ENCODE measurements around the gene IGFN1. TPM values are rescaled to one million over a fixed set of nuclear protein-coding genes. Genes with fewer than 3 reads are reported as not detected.

Gene IGFN1
- total and polyA plus RNA-seq, 2 donors (not counting 3 experiments of a cell fraction or from before 2014, with no cell fraction given) = not detected

DNA sequence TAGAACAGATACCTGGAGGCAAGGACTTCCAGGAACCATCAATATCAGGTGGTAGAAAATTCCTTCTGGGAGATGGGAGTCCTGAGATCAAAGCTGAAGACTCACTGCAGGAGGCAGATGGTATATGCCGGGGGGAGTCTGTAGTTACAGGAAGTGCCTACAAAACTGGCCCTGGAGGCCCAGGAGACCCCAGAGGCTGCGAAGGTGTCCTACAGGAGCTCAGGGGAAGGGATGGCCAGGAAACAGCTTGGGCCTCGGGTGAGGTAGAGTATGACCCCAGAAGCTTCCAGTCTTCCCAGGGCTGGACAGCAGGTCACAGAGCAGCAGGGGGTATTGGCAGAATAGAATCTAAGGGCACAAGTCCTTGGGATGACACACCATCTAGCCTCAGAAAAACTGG, 16.4 kb downstream of the IGFN1 start:
- Histone ChIP-seq H3K4me1 (ENCODE audit: control insufficient read depth, extremely low read depth, insufficient read depth, low read length) (no peaks in the 10 kb centered on the region), H3K27me3 (ENCODE audit: control insufficient read depth in 2 of 2, insufficient read depth in 2 of 2, low read length in 2 of 2) (peaks cover 2 to 5% of the 10 kb centered on the region in 2 experiments), H3K4me3 (replicated peaks in 1 of 3; ENCODE audit: insufficient read depth in 1 of 3, low read depth in 1 of 3, low read length in 3 of 3) (no peak overlapping the region), H3K36me3 (ENCODE audit: control insufficient read depth in 2 of 2, extremely low read depth in 1 of 2, insufficient read depth in 2 of 2, low read length in 2 of 2) (no peaks in the 10 kb centered on the region), H3K79me2 (ENCODE audit: control insufficient read depth, insufficient read depth, low read length) (no peaks in the 10 kb centered on the region), H3K27ac (ENCODE audit: insufficient read depth, low read depth, low read length) (no peak overlapping the region), H3K4me2 (ENCODE audit: insufficient read depth, low read length) (no peak overlapping the region), H2AFZ (ENCODE audit: low read depth, low read length) (no peak overlapping the region), H4K20me1 (replicated peaks; ENCODE audit: control insufficient read depth, extremely low read depth, insufficient read depth, low read length) (no peaks in the 10 kb centered on the region), H3K9me1 (replicated peaks; ENCODE audit: control insufficient read depth, extremely low read depth, insufficient read depth, low read length) (no peaks in the 10 kb centered on the region), H3K9ac (replicated peaks; ENCODE audit: extremely low read depth, insufficient read depth, low read length) (no peak overlapping the region), H3K9me3 (replicated peaks; ENCODE audit: control insufficient read depth, insufficient read depth, low read length) (no peaks in the 10 kb centered on the region)
- DNase-seq (ENCODE audit: low read depth, low spot score) (no peak), FAIRE-seq (no peak)
- BruUV-seq (replicated peaks) = no TSS peak
- ChIA-PET POLR2A (no interaction called here), CTCF (interaction anchor here (1.0 kb wide), 1 partner anchor 16 kb away, joined by 3 read pairs; no protein-coding TSS in a partner anchor)
- dilution Hi-C loops (cut with MboI; ENCODE audit: extremely low pct_ligation_motif_present, low sequenced_read_pairs) = no loop called here
- intact Hi-C loops (cut with micrococcal nuclease) = no loop called here
- TF ChIP-seq GATA2 (IDR thresholded peaks at IDR 0.05; ENCODE audit: insufficient read depth, insufficient read length, low read depth, low read length) = no peak
- TF ChIP-seq JUN (IDR thresholded peaks at IDR 0.05; ENCODE audit: borderline replicate concordance, insufficient read depth, insufficient read length, low read depth) = no peak
- TF ChIP-seq, protein P1, sequence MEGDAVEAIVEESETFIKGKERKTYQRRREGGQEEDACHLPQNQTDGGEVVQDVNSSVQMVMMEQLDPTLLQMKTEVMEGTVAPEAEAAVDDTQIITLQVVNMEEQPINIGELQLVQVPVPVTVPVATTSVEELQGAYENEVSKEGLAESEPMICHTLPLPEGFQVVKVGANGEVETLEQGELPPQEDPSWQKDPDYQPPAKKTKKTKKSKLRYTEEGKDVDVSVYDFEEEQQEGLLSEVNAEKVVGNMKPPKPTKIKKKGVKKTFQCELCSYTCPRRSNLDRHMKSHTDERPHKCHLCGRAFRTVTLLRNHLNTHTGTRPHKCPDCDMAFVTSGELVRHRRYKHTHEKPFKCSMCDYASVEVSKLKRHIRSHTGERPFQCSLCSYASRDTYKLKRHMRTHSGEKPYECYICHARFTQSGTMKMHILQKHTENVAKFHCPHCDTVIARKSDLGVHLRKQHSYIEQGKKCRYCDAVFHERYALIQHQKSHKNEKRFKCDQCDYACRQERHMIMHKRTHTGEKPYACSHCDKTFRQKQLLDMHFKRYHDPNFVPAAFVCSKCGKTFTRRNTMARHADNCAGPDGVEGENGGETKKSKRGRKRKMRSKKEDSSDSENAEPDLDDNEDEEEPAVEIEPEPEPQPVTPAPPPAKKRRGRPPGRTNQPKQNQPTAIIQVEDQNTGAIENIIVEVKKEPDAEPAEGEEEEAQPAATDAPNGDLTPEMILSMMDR (IDR thresholded peaks at IDR 0.05; ENCODE audit: extremely low read depth in 1 of 2, insufficient read depth in 1 of 2, low read depth in 1 of 2, low read length in 2 of 2) = no peak
- TF ChIP-seq MYC (IDR thresholded peaks at IDR 0.05; ENCODE audit: low read depth, low read length) = no peak
- TF ChIP-seq, protein P2, sequence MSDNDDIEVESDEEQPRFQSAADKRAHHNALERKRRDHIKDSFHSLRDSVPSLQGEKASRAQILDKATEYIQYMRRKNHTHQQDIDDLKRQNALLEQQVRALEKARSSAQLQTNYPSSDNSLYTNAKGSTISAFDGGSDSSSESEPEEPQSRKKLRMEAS (IDR thresholded peaks at IDR 0.05; ENCODE audit: insufficient read depth, insufficient read length) = no peak
- TF ChIP-seq POLR2AphosphoS5 (IDR thresholded peaks at IDR 0.05; ENCODE audit: insufficient read depth, low read depth, low read length) = no peak
- TF ChIP-seq EZH2 (IDR thresholded peaks at IDR 0.05; ENCODE audit: borderline replicate concordance, low read depth, low read length, severe bottlenecking) = no peak
- TF ChIP-seq FOS (IDR thresholded peaks at IDR 0.05; ENCODE audit: borderline replicate concordance, insufficient read depth, low read length) = no peak
- no peak for TF ChIP-seq POLR2A (IDR thresholded peaks at IDR 0.05; ENCODE audit: low read depth, low read length)

All from endothelial cell of umbilical vein (primary cell).